Measurements from ENCODE around the gene ABCA13.

ABCA13 gene

DNA sequence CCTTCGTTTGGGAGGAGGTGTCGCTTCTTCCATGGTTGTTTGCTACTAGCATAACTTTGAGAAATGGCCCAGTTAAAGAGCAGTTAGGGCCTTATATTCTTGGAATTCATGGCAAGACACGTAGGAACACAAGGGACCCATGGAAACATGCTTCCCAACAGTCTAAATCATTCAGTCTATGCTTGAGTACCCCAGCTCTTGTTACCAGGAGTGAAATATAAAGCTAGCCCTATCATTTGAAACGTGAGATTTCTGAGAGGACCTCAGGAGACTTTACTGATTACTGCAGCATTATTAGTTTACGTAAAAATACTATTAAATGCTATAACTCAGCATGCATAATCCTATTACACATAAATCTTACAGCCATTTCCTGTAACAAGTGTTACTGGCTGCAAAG, 424.5 kb downstream of the ABCA13 start (continued):
- no peak for TF ChIP-seq ZNF426 (tag by site-specific recombination; IDR thresholded peaks at IDR 0.05)

DNA sequence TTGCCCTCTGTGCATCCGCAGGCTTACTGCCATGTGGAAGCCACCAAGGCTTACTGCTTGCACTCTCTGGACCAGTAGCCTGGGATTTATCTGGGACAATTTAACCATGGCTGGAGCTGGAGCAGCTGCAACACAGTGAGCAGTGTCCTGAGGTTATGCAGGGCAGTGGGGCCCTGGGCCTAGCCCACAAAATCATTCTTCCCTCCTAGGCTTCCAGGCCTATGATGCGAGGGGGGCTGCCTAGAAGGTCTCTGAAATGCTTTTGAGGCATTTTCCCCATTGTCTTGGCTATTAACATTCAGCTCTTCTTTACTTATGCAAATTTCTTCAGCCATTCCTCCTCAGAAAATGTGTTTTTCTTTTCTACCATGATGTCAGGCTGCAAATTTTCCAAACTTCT, 439.4 kb downstream of the ABCA13 start:
- TF ChIP-seq ZBTB7A (tag by site-specific recombination; IDR thresholded peaks at IDR 0.05; ENCODE audit: low read depth): no peak
- TF ChIP-seq, protein P1, sequence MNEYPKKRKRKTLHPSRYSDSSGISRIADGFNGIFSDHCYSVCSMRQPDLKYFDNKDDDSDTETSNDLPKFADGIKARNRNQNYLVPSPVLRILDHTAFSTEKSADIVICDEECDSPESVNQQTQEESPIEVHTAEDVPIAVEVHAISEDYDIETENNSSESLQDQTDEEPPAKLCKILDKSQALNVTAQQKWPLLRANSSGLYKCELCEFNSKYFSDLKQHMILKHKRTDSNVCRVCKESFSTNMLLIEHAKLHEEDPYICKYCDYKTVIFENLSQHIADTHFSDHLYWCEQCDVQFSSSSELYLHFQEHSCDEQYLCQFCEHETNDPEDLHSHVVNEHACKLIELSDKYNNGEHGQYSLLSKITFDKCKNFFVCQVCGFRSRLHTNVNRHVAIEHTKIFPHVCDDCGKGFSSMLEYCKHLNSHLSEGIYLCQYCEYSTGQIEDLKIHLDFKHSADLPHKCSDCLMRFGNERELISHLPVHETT (tag by site-specific recombination; IDR thresholded peaks at IDR 0.05): no peak
- no peak for TF ChIP-seq ZNF555 (tag by site-specific recombination; conservative IDR thresholded peaks at IDR 0.05)
- TF ChIP-seq, protein P2, sequence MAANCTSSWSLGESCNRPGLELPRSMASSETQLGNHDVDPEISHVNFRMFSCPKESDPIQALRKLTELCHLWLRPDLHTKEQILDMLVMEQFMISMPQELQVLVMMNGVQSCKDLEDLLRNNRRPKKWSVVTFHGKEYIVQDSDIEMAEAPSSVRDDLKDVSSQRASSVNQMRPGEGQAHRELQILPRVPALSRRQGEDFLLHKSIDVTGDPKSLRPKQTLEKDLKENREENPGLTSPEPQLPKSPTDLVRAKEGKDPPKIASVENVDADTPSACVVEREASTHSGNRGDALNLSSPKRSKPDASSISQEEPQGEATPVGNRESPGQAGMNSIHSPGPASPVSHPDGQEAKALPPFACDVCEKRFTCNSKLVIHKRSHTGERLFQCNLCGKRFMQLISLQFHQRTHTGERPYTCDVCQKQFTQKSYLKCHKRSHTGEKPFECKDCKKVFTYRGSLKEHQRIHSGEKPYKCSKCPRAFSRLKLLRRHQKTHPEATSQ (tag by site-specific recombination; IDR thresholded peaks at IDR 0.05): no peak
- TF ChIP-seq ZFP37 (tag by site-specific recombination; IDR thresholded peaks at IDR 0.05): no peak
- no peak for TF ChIP-seq ZNF707 (tag by site-specific recombination; IDR thresholded peaks at IDR 0.05)
- TF ChIP-seq ZNF544 (tag by site-specific recombination; IDR thresholded peaks at IDR 0.05): no peak

DNA sequence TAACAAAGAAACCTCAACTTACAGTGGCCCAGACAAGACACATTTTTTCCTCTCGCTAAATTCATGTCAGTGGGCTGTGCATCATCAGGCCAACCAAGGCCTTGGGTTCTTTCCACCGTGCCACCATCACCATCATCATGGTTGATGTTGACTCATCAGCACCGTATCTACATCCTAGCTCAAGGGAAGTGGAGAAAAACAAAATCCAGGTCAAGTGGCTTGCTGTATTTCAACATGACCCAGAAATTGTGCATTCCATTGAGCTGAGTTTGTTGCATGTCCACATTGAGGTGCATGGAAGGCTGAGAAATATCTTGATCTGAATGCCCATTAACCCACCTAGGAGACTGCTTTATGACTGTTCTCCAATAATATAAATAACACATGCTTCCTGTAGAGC, 440.7 kb downstream of the ABCA13 start:
- POLR2A ChIA-PET: no interaction called here
- CTCF ChIA-PET: interaction anchor here (0.7 kb wide), 1 partner anchor 1091 kb away, joined by 3 read pairs; no protein-coding TSS in a partner anchor
- Histone ChIP-seq H3K9me3 (ENCODE audit: control insufficient read depth, insufficient read depth, low read depth, low read length) (no peaks in the 10 kb centered on the region), H3K4me3 (ENCODE audit: low read depth, low read length) (no peak overlapping the region), H3K4me1 (ENCODE audit: control insufficient read depth, insufficient read depth, low read length) (no peaks in the 10 kb centered on the region), H3K36me3 (ENCODE audit: control insufficient read depth in 2 of 2, insufficient read depth in 1 of 2, low read length in 2 of 2) (no peaks in the 10 kb centered on the region), H3K27ac (ENCODE audit: extremely low read depth, low read depth, low read length) (no peak overlapping the region)
- no peak for TF ChIP-seq ZNF626 (tag by site-specific recombination; IDR thresholded peaks at IDR 0.05)
- no peak for TF ChIP-seq ZFP69B (tag by site-specific recombination; IDR thresholded peaks at IDR 0.05)
- TF ChIP-seq GFI1B (tag by site-specific recombination; IDR thresholded peaks at IDR 0.05): no peak
- no peak for TF ChIP-seq ZNF394 (tag by site-specific recombination; IDR thresholded peaks at IDR 0.05; ENCODE audit: borderline replicate concordance)
- TF ChIP-seq ZNF155 (tag by site-specific recombination; IDR thresholded peaks at IDR 0.05): no peak
- no peak for TF ChIP-seq ZNF248 (tag by site-specific recombination; IDR thresholded peaks at IDR 0.05)
- no peak for TF ChIP-seq ZNF23 (tag by site-specific recombination; IDR thresholded peaks at IDR 0.05; ENCODE audit: borderline replicate concordance)
- no peak for TF ChIP-seq KLF9 (tag by site-specific recombination; IDR thresholded peaks at IDR 0.05; ENCODE audit: low read depth)
- TF ChIP-seq ZNF792 (tag by site-specific recombination; IDR thresholded peaks at IDR 0.05): no peak
- no peak for TF ChIP-seq ZNF19 (tag by site-specific recombination; IDR thresholded peaks at IDR 0.05; ENCODE audit: low read depth)
- TF ChIP-seq ZNF175 (tag by site-specific recombination; IDR thresholded peaks at IDR 0.05): no peak
- no peak for TF ChIP-seq ZNF791 (tag by site-specific recombination; IDR thresholded peaks at IDR 0.05)
- TF ChIP-seq, protein P3, sequence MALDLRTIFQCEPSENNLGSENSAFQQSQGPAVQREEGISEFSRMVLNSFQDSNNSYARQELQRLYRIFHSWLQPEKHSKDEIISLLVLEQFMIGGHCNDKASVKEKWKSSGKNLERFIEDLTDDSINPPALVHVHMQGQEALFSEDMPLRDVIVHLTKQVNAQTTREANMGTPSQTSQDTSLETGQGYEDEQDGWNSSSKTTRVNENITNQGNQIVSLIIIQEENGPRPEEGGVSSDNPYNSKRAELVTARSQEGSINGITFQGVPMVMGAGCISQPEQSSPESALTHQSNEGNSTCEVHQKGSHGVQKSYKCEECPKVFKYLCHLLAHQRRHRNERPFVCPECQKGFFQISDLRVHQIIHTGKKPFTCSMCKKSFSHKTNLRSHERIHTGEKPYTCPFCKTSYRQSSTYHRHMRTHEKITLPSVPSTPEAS (tag by site-specific recombination; IDR thresholded peaks at IDR 0.05): no peak
- no peak for TF ChIP-seq ZNF521 (tag by site-specific recombination; IDR thresholded peaks at IDR 0.05)
- no peak for TF ChIP-seq YY2 (tag by site-specific recombination; IDR thresholded peaks at IDR 0.05)
- no peak for TF ChIP-seq ZNF624 (tag by site-specific recombination; IDR thresholded peaks at IDR 0.05)
- no peak for TF ChIP-seq ZFP3 (tag by site-specific recombination; IDR thresholded peaks at IDR 0.05; ENCODE audit: low read depth)

More for the DNA sequence above, 439.4 kb downstream of the ABCA13 start:
- CTCF ChIA-PET: interaction anchor here (0.7 kb wide), 1 partner anchor 272 kb away, joined by 3 read pairs; no protein-coding TSS in a partner anchor
- Histone ChIP-seq H3K9me3 (ENCODE audit: control insufficient read depth, insufficient read depth, low read depth, low read length) (no peaks in the 10 kb centered on the region), H3K4me3 (ENCODE audit: low read depth, low read length) (no peak overlapping the region), H3K36me3 (ENCODE audit: control insufficient read depth in 2 of 2, insufficient read depth in 1 of 2, low read length in 2 of 2) (no peaks in the 10 kb centered on the region), H3K27ac (ENCODE audit: extremely low read depth, low read depth, low read length) (no peak overlapping the region), H3K4me1 (ENCODE audit: control insufficient read depth, insufficient read depth, low read length) (no peaks in the 10 kb centered on the region)
- POLR2A ChIA-PET: no interaction called here
